ENCODE data around the gene SSNA1.

The SSNA1 gene

GRCh38 chr9:137188490-137189296 is at the start of gene SSNA1, which contains the start of gene ANAPC2:
Gene SSNA1 (plus strand): TSS chr9:137188676. CDS start chr9:137188727, 51 bp downstream.
Gene ANAPC2 (minus strand): TSS chr9:137188560. CDS start chr9:137188532, 28 bp downstream.
- peak; percentile 94 for DNase-seq

GRCh38 chr9:137138722-137139467 is 49.6 kb upstream of the SSNA1 start, which contains the start of gene GRIN1:
Gene GRIN1 (plus strand): TSS chr9:137139154. CDS start chr9:137139487, 333 bp downstream.
- DNase-seq: no peak

GRCh38 chr9:137139468-137140150 is 48.9 kb upstream of the SSNA1 start:
- no peak for DNase-seq

GRCh38 chr9:137140151-137141012 is 48.1 kb upstream of the SSNA1 start:
- DNase-seq: no peak

- DNase-seq: no peak
These were observed 47.2 kb upstream of the SSNA1 start for GRCh38 chr9:137141050-137141810.

- no peak for DNase-seq
These were observed 46.2 kb upstream of the SSNA1 start for GRCh38 chr9:137141976-137142936.

GRCh38 chr9:137143459-137143858 is 45.0 kb upstream of the SSNA1 start:
- DNase-seq: no peak

- DNase-seq: no peak
These were observed 42.5 kb upstream of the SSNA1 start for GRCh38 chr9:137145731-137146526.

- no peak for DNase-seq
These were observed 42.0 kb upstream of the SSNA1 start for GRCh38 chr9:137146527-137146918.

GRCh38 chr9:137147091-137147792 is 41.2 kb upstream of the SSNA1 start:
- no peak for DNase-seq

GRCh38 chr9:137147793-137148160 is 40.7 kb upstream of the SSNA1 start:
- no peak for DNase-seq

- no peak for DNase-seq
These were observed 40.2 kb upstream of the SSNA1 start for GRCh38 chr9:137148242-137148641.

- peak; percentile 18 for DNase-seq
These were observed 39.8 kb upstream of the SSNA1 start for GRCh38 chr9:137148661-137149060.

GRCh38 chr9:137149363-137149762 is 39.1 kb upstream of the SSNA1 start:
- no peak for DNase-seq

- no peak for DNase-seq
These were observed 38.4 kb upstream of the SSNA1 start for GRCh38 chr9:137149942-137150616.

- DNase-seq: peak; percentile 75
These were observed 37.6 kb upstream of the SSNA1 start for GRCh38 chr9:137150617-137151457.

- DNase-seq: no peak
These were observed 35.6 kb upstream of the SSNA1 start for GRCh38 chr9:137152844-137153405.

All from NCI-H345 (cell line).